RWPE2 (cell line): ENCODE results near the gene ADGRE2.
A peak's percentile ranks its signal among the peaks of the same experiment; 100 is the strongest.
"Not testable (repeated sequence)": the region's sequence is repeated elsewhere in the genome, so short reads cannot be mapped to it uniquely, and the experiment has no call there.

ENCODE experiments used
- ATAC-seq: fragments of 200-7000 bp; cut with Tn5 transposase; 3 replicates; pipeline ENCODE4 v1.9.1; 2021; ENCODE audit warnings: low read depth
- DNase-seq: peaks from one replicate; pipeline ENCODE4 v3.0.0-alpha.2; 2020; ENCODE audit warnings: low spot score
- H3K27ac ChIP-seq: fragments of 450-650 bp; 2 replicates; pipeline ENCODE4 v1.5.1; 2017; ENCODE audit warnings: mild to moderate bottlenecking; ENCODE audit not compliant: poor library complexity, severe bottlenecking
- H3K27me3 ChIP-seq: fragments of 250-450 bp; sonication (Bioruptor Pico); 2 replicates; pipeline ENCODE4 v1.5.1; 2021; ENCODE audit warnings: mild to moderate bottlenecking, moderate library complexity; ENCODE audit not compliant: insufficient read depth, poor library complexity, severe bottlenecking
- H3K36me3 ChIP-seq: fragments of 250-450 bp; sonication (Bioruptor Pico); 2 replicates; pipeline ENCODE4 v1.5.1; 2020; ENCODE audit warnings: low read depth, mild to moderate bottlenecking, moderate library complexity
- H3K4me1 ChIP-seq: fragments of 250-450 bp; sonication (Bioruptor Pico); 2 replicates; pipeline ENCODE4 v1.5.1; 2021; ENCODE audit warnings: mild to moderate bottlenecking, moderate library complexity; ENCODE audit not compliant: insufficient read depth, poor library complexity, severe bottlenecking
- H3K4me3 ChIP-seq: fragments of 250-450 bp; sonication (Bioruptor Pico); 2 replicates; pipeline ENCODE4 v1.5.1; 2021; ENCODE audit warnings: mild to moderate bottlenecking, moderate library complexity; ENCODE audit not compliant: severe bottlenecking
- H3K9me3 ChIP-seq: fragments of 250-450 bp; sonication (Bioruptor Pico); 2 replicates; pipeline ENCODE4 v1.5.1; 2021; ENCODE audit warnings: mild to moderate bottlenecking, moderate library complexity; ENCODE audit not compliant: severe bottlenecking
- CTCF ChIP-seq: fragments of 450-650 bp; IDR thresholded peaks from one replicate; pipeline ENCODE4 v1.5.1; 2017; ENCODE audit warnings: mild to moderate bottlenecking, moderate library complexity; ENCODE audit not compliant: poor library complexity, severe bottlenecking

ADGRE2 gene

GRCh38 chr19:14782626-14783409 lies 4.5 kb upstream of the ADGRE2 start:
- no peaks in the 10 kb centered on the region for H3K27me3 ChIP-seq
- DNase-seq (no peak), ATAC-seq (no peak)
- no peak overlapping the region for H3K4me3 ChIP-seq
- H3K4me1 ChIP-seq = peaks cover 4% of the 10 kb centered on the region
- no peaks in the 10 kb centered on the region for H3K9me3 ChIP-seq
- H3K36me3 ChIP-seq = no peaks in the 10 kb centered on the region
- TF ChIP-seq CTCF = no peak
- H3K27ac ChIP-seq = no peak overlapping the region

- H3K27ac ChIP-seq, H3K4me3 ChIP-seq, H3K9me3 ChIP-seq, ATAC-seq, H3K27me3 ChIP-seq, H3K36me3 ChIP-seq, DNase-seq, H3K4me1 ChIP-seq: not testable (repeated sequence)
These were observed 3.6 kb upstream of the ADGRE2 start for GRCh38 chr19:14781713-14782536.

- H3K27me3 ChIP-seq, H3K27ac ChIP-seq, H3K36me3 ChIP-seq, H3K4me3 ChIP-seq, H3K9me3 ChIP-seq, ATAC-seq, DNase-seq, H3K4me1 ChIP-seq: not testable (repeated sequence)
These were observed 2.4 kb upstream of the ADGRE2 start for GRCh38 chr19:14780622-14781225.

GRCh38 chr19:14779151-14779550 lies 791 bp upstream of the ADGRE2 start:
- no peak for TF ChIP-seq CTCF
- no peaks in the 10 kb centered on the region for H3K9me3 ChIP-seq
- ATAC-seq = no peak
- H3K36me3 ChIP-seq = no peaks in the 10 kb centered on the region
- no peaks in the 10 kb centered on the region for H3K4me1 ChIP-seq
- H3K4me3 ChIP-seq = no peak overlapping the region
- H3K27ac ChIP-seq = no peak overlapping the region
- H3K27me3 ChIP-seq = no peaks in the 10 kb centered on the region
- DNase-seq = peak; percentile 3

- H3K4me3 ChIP-seq, H3K27me3 ChIP-seq, H3K36me3 ChIP-seq, H3K4me1 ChIP-seq, H3K27ac ChIP-seq, DNase-seq, ATAC-seq, H3K9me3 ChIP-seq: not testable (repeated sequence)
These were observed 715 bp downstream of the ADGRE2 start for GRCh38 chr19:14777645-14778044.

GRCh38 chr19:14775869-14776586 lies 2.3 kb downstream of the ADGRE2 start:
- ATAC-seq = no peak
- TF ChIP-seq CTCF = no peak
- H3K4me3 ChIP-seq = peak overlapping the region; percentile 35

GRCh38 chr19:14775326-14775725 lies 3.0 kb downstream of the ADGRE2 start:
- H3K4me3 ChIP-seq, H3K27ac ChIP-seq, ATAC-seq, H3K9me3 ChIP-seq, H3K27me3 ChIP-seq, H3K36me3 ChIP-seq, H3K4me1 ChIP-seq: not testable (repeated sequence)
- peak; percentile 15 for DNase-seq

More at GRCh38 chr19:14775869-14776586, 2.3 kb downstream of the ADGRE2 start:
- no peaks in the 10 kb centered on the region for H3K36me3 ChIP-seq
- no peak overlapping the region for H3K27ac ChIP-seq
- DNase-seq = peak; percentile 15
- no peaks in the 10 kb centered on the region for H3K27me3 ChIP-seq
- H3K9me3 ChIP-seq = no peaks in the 10 kb centered on the region
- no peaks in the 10 kb centered on the region for H3K4me1 ChIP-seq
